NCI-H82 treated with DMSO at 0.1 percent for 48 hours (cell line): ENCODE results near the gene SFXN5.

Experiments
- DNase-seq: peaks from one replicate; lab custom pipeline; 2025; ENCODE audit not compliant: unreplicated experiment; lab: John Stamatoyannopoulos, UW

SFXN5 gene

GRCh38 chr2:72980535-72981217 lies 90.8 kb downstream of the SFXN5 start:
- DNase-seq: no peak

GRCh38 chr2:72979896-72980295 lies 91.6 kb downstream of the SFXN5 start:
- DNase-seq: no peak

GRCh38 chr2:72975017-72975416 lies 96.5 kb downstream of the SFXN5 start:
- no peak for DNase-seq

GRCh38 chr2:72974436-72974754 lies 97.1 kb downstream of the SFXN5 start:
- no peak for DNase-seq

- DNase-seq: peak; percentile 62
Measured at GRCh38 chr2:72973566-72974435, 97.7 kb downstream of the SFXN5 start.

GRCh38 chr2:72973137-72973535 lies 98.4 kb downstream of the SFXN5 start:
- no peak for DNase-seq

- DNase-seq: no peak
Measured at GRCh38 chr2:72972352-72973136, 99.0 kb downstream of the SFXN5 start.

GRCh38 chr2:72971036-72971435 lies 100.5 kb downstream of the SFXN5 start:
- no peak for DNase-seq

GRCh38 chr2:72969706-72970105 lies 101.8 kb downstream of the SFXN5 start:
- DNase-seq: no peak

GRCh38 chr2:72968286-72968685 lies 103.2 kb downstream of the SFXN5 start:
- DNase-seq: no peak

- no peak for DNase-seq
Measured at GRCh38 chr2:72965770-72966450, 105.6 kb downstream of the SFXN5 start.

GRCh38 chr2:72965016-72965415 lies 106.5 kb downstream of the SFXN5 start:
- DNase-seq: no peak

- DNase-seq: no peak
Measured at GRCh38 chr2:72964146-72964525, 107.4 kb downstream of the SFXN5 start.

- DNase-seq: no peak
Measured at GRCh38 chr2:72963423-72964145, 107.9 kb downstream of the SFXN5 start.

GRCh38 chr2:72962911-72963310 lies 108.6 kb downstream of the SFXN5 start:
- no peak for DNase-seq

GRCh38 chr2:72961853-72962468 lies 109.6 kb downstream of the SFXN5 start:
- no peak for DNase-seq

GRCh38 chr2:72961036-72961720 lies 110.3 kb downstream of the SFXN5 start:
- DNase-seq: no peak

- DNase-seq: no peak
Measured at GRCh38 chr2:72959995-72960981, 111.2 kb downstream of the SFXN5 start.
